Karpas-422 (cell line): Measurements from ENCODE around the gene CTTN. TPM values are rescaled to one million over a fixed set of nuclear protein-coding genes. Genes with fewer than 3 reads are reported as not detected.

Source experiments
- DNase-seq: peaks from one replicate; pipeline ENCODE4 v3.0.0-alpha.2; 2015
- H2AFZ ChIP-seq: fragments of 200-600 bp; sonication (generic); 2 replicates; pipeline ENCODE4 v1.6.1; 2014; ENCODE audit warnings: antibody characterized with exemption, low read length, mixed read lengths
- H3K27ac ChIP-seq: fragments of 200-600 bp; sonication (generic); 2 replicates; pipeline ENCODE4 v1.5.1; 2014; ENCODE audit warnings: mild to moderate bottlenecking, low read length, moderate library complexity
- H3K27me3 ChIP-seq: fragments of 200-600 bp; sonication (generic); 2 replicates; pipeline ENCODE4 v1.6.1; 2014; ENCODE audit warnings: low read length, mixed read lengths
- H3K36me3 ChIP-seq: fragments of 200-600 bp; sonication (generic); 2 replicates; pipeline ENCODE4 v1.6.1; 2014; ENCODE audit warnings: low read length, mixed read lengths; ENCODE audit not compliant: insufficient read depth
- H3K4me1 ChIP-seq: fragments of 200-600 bp; sonication (generic); 2 replicates; pipeline ENCODE4 v1.6.1; 2014; ENCODE audit warnings: mild to moderate bottlenecking, low read length, mixed read lengths
- H3K4me2 ChIP-seq: fragments of 200-600 bp; sonication (generic); 2 replicates; pipeline ENCODE4 v1.6.1; 2014; ENCODE audit warnings: low read length, low read depth, mild to moderate bottlenecking; ENCODE audit not compliant: poor library complexity, severe bottlenecking
- H3K4me3 ChIP-seq: fragments of 200-600 bp; sonication (generic); 2 replicates; pipeline ENCODE4 v1.5.1; 2014; ENCODE audit warnings: mild to moderate bottlenecking, antibody characterized with exemption, low read length, mixed read lengths
- H3K79me2 ChIP-seq: fragments of 200-600 bp; sonication (generic); 2 replicates; pipeline ENCODE4 v1.6.1; 2014; ENCODE audit warnings: mild to moderate bottlenecking, low read length, mixed read lengths
- H3K9ac ChIP-seq: fragments of 200-600 bp; sonication (generic); 2 replicates; pipeline ENCODE4 v1.6.0; 2014; ENCODE audit warnings: low read length
- H3K9me2 ChIP-seq: fragments of 200-600 bp; sonication (generic), shearing (Covaris generic); replicated peaks from 2 replicates; pipeline ENCODE4 v1.6.0; 2014; ENCODE audit warnings: mild to moderate bottlenecking, low read length, moderate library complexity; ENCODE audit not compliant: insufficient read depth
- H3K9me3 ChIP-seq: fragments of 300-700, 200-600 bp; sonication (generic); 2 replicates; pipeline ENCODE4 v1.6.1; 2014; ENCODE audit warnings: low read length, mixed read lengths
- H4K20me1 ChIP-seq: fragments of 200-600 bp; sonication (generic); 2 replicates; pipeline ENCODE4 v1.6.1; 2014; ENCODE audit warnings: mild to moderate bottlenecking, antibody characterized with exemption, low read length, low read depth; ENCODE audit not compliant: insufficient read depth
- total RNA-seq: library from RNA; depleted of rRNA; stranded (reverse); fragments of >200 nt; shearing (Covaris generic); gene quantifications from 2 replicates; pipeline ENCODE4 v1.2.3, GENCODE V29; 2014; ENCODE audit warnings: low replicate concordance

CTTN gene
- total RNA-seq, 1 experiment from 2014 or later, result 143 TPM

GRCh38 chr11:70467201-70468085 is 69.1 kb downstream of the CTTN start:
- peak; percentile 85 for DNase-seq
- Histone ChIP-seq H3K36me3 (no peaks in the 10 kb centered on the region), H3K27me3 (no peaks in the 10 kb centered on the region), H3K4me1 (peaks cover 22% of the 10 kb centered on the region), H3K79me2 (no peaks in the 10 kb centered on the region), H3K27ac (no peak overlapping the region), H3K9me2 (no peaks in the 10 kb centered on the region), H4K20me1 (peaks cover 4% of the 10 kb centered on the region; the same call in 1 of the 2 replicates), H3K9ac (no peak overlapping the region), H3K4me2 (no peak overlapping the region), H3K9me3 (no peaks in the 10 kb centered on the region), H3K4me3 (no peak overlapping the region), H2AFZ (no peak overlapping the region)

GRCh38 chr11:70468256-70469195 is 70.2 kb downstream of the CTTN start:
- H3K4me1 ChIP-seq, result peaks cover 22% of the 10 kb centered on the region
- H3K9me2 ChIP-seq, result no peaks in the 10 kb centered on the region
- H3K4me2 ChIP-seq, result peak overlapping the region; percentile 18
- H3K4me3 ChIP-seq, result no peak overlapping the region
- no peaks in the 10 kb centered on the region for H3K9me3 ChIP-seq
- peaks cover 4% of the 10 kb centered on the region; the same call in 1 of the 2 replicates for H4K20me1 ChIP-seq
- no peak overlapping the region for H3K9ac ChIP-seq
- H3K27ac ChIP-seq, result no peak overlapping the region
- H3K36me3 ChIP-seq, result no peaks in the 10 kb centered on the region
- DNase-seq, result no peak
- no peaks in the 10 kb centered on the region for H3K79me2 ChIP-seq
- no peak overlapping the region for H2AFZ ChIP-seq
- no peaks in the 10 kb centered on the region for H3K27me3 ChIP-seq

- Histone ChIP-seq H3K9me2 (no peaks in the 10 kb centered on the region), H3K9ac (no peak overlapping the region), H3K9me3 (no peaks in the 10 kb centered on the region), H4K20me1 (peaks cover 4% of the 10 kb centered on the region; the same call in 1 of the 2 replicates), H3K4me2 (no peak overlapping the region), H3K79me2 (no peaks in the 10 kb centered on the region), H2AFZ (no peak overlapping the region), H3K4me1 (peaks cover 22% of the 10 kb centered on the region), H3K27ac (no peak overlapping the region), H3K36me3 (no peaks in the 10 kb centered on the region), H3K4me3 (no peak overlapping the region), H3K27me3 (no peaks in the 10 kb centered on the region)
- DNase-seq, result no peak
Observed at GRCh38 chr11:70470127-70470526, 71.8 kb downstream of the CTTN start.

- no peaks in the 10 kb centered on the region for H3K9me2 ChIP-seq
- H3K4me3 ChIP-seq, result no peak overlapping the region
- H3K9ac ChIP-seq, result no peak overlapping the region
- no peak overlapping the region for H2AFZ ChIP-seq
- no peaks in the 10 kb centered on the region for H3K9me3 ChIP-seq
- H3K79me2 ChIP-seq, result no peaks in the 10 kb centered on the region
- H3K36me3 ChIP-seq, result no peaks in the 10 kb centered on the region
- H3K27me3 ChIP-seq, result no peaks in the 10 kb centered on the region
- peaks cover 22% of the 10 kb centered on the region for H3K4me1 ChIP-seq
- peak; percentile 80 for DNase-seq
- H3K27ac ChIP-seq, result no peak overlapping the region
- no peak overlapping the region for H3K4me2 ChIP-seq
- peaks cover 4% of the 10 kb centered on the region; the same call in 1 of the 2 replicates for H4K20me1 ChIP-seq
Observed at GRCh38 chr11:70471254-70471653, 72.9 kb downstream of the CTTN start.

- Histone ChIP-seq H2AFZ (no peak overlapping the region), H3K9me2 (no peaks in the 10 kb centered on the region), H3K27ac (no peak overlapping the region)
Observed at GRCh38 chr11:70472240-70472639, 73.9 kb downstream of the CTTN start.

GRCh38 chr11:70473186-70473872 is 75.0 kb downstream of the CTTN start:
- no peaks in the 10 kb centered on the region for H3K9me2 ChIP-seq
- H4K20me1 ChIP-seq, result peaks cover 4% of the 10 kb centered on the region; the same call in 1 of the 2 replicates
- H3K4me3 ChIP-seq, result no peak overlapping the region
- no peak for DNase-seq
- no peaks in the 10 kb centered on the region for H3K36me3 ChIP-seq
- H3K4me1 ChIP-seq, result peaks cover 22% of the 10 kb centered on the region
- H2AFZ ChIP-seq, result no peak overlapping the region
- no peaks in the 10 kb centered on the region for H3K9me3 ChIP-seq
- no peaks in the 10 kb centered on the region for H3K27me3 ChIP-seq
- no peak overlapping the region for H3K4me2 ChIP-seq
- H3K27ac ChIP-seq, result no peak overlapping the region
- H3K79me2 ChIP-seq, result no peaks in the 10 kb centered on the region
- no peak overlapping the region for H3K9ac ChIP-seq

More at GRCh38 chr11:70472240-70472639, 73.9 kb downstream of the CTTN start:
- H3K27me3 ChIP-seq, result no peaks in the 10 kb centered on the region
- H4K20me1 ChIP-seq, result peaks cover 4% of the 10 kb centered on the region; the same call in 1 of the 2 replicates
- no peak for DNase-seq
- no peak overlapping the region for H3K4me3 ChIP-seq
- peaks cover 22% of the 10 kb centered on the region for H3K4me1 ChIP-seq
- no peak overlapping the region for H3K9ac ChIP-seq
- no peak overlapping the region for H3K4me2 ChIP-seq
- H3K9me3 ChIP-seq, result no peaks in the 10 kb centered on the region
- H3K36me3 ChIP-seq, result no peaks in the 10 kb centered on the region
- no peaks in the 10 kb centered on the region for H3K79me2 ChIP-seq

- Histone ChIP-seq H3K27ac (no peak overlapping the region), H2AFZ (no peak overlapping the region), H3K9me2 (no peaks in the 10 kb centered on the region), H3K4me3 (no peak overlapping the region), H3K4me2 (no peak overlapping the region), H4K20me1 (peaks cover 4% of the 10 kb centered on the region; the same call in 1 of the 2 replicates), H3K79me2 (no peaks in the 10 kb centered on the region), H3K9ac (no peak overlapping the region), H3K4me1 (peaks cover 15% of the 10 kb centered on the region), H3K36me3 (no peaks in the 10 kb centered on the region), H3K9me3 (no peaks in the 10 kb centered on the region), H3K27me3 (no peaks in the 10 kb centered on the region)
- no peak for DNase-seq
Observed at GRCh38 chr11:70473873-70474690, 75.8 kb downstream of the CTTN start.
